Skeletal muscle tissue (tissue), 5 donors: ENCODE measurements around the gene BICD1. TPM values are rescaled to one million over a fixed set of nuclear protein-coding genes. Genes with fewer than 3 reads are reported as not detected.

Source experiments
- H3K27ac ChIP-seq: one replicate; pipeline ENCODE4 v1.7.0; 2013; ENCODE audit warnings: mild to moderate bottlenecking, low read depth, low read length, inconsistent platforms
- H3K27me3 ChIP-seq, 3 donors: one replicate each; pipeline ENCODE4 v1.7.0; 2013; ENCODE audit warnings: low read length in 3 of 3; ENCODE audit not compliant: control insufficient read depth in 3 of 3, insufficient read depth in 3 of 3
- H3K36me3 ChIP-seq, 3 donors: one replicate each; pipeline ENCODE4 v1.7.0; 2013; ENCODE audit warnings: low read length in 3 of 3; ENCODE audit not compliant: control insufficient read depth in 3 of 3, insufficient read depth in 3 of 3
- H3K4me1 ChIP-seq, 3 donors: one replicate each; pipeline ENCODE4 v1.7.0; 2013; ENCODE audit warnings: low read length in 3 of 3, mild to moderate bottlenecking in 3 of 3; ENCODE audit not compliant: control insufficient read depth in 3 of 3, insufficient read depth in 3 of 3
- H3K4me3 ChIP-seq, 3 donors: one replicate each; pipeline ENCODE4 v1.7.0; 2013; ENCODE audit warnings: low read length in 3 of 3
- H3K9ac ChIP-seq, 3 donors: one replicate each; pipeline ENCODE4 v1.7.0; 2013; ENCODE audit warnings: low read length in 3 of 3, mild to moderate bottlenecking in 3 of 3, moderate library complexity in 2 of 3, low read depth in 1 of 3
- H3K9me3 ChIP-seq, 3 donors: one replicate each; pipeline ENCODE4 v1.7.0; 2013; ENCODE audit warnings: low read length in 3 of 3; ENCODE audit not compliant: control insufficient read depth in 3 of 3
- small RNA-seq: library from RNA; depleted of rRNA; stranded (forward); fragments of <200 nt; gene quantifications from one replicate; pipeline ENCODE3, GENCODE V24; 2014
- total RNA-seq: library from RNA; depleted of rRNA; stranded (reverse); fragments of >200 nt; gene quantifications from one replicate; pipeline ENCODE4 v1.2.3, GENCODE V29; 2014
- donor health status: Osteomylitis.

BICD1 gene
- total RNA-seq, 1 donor from 2014 or later: 7.8 TPM

DNA sequence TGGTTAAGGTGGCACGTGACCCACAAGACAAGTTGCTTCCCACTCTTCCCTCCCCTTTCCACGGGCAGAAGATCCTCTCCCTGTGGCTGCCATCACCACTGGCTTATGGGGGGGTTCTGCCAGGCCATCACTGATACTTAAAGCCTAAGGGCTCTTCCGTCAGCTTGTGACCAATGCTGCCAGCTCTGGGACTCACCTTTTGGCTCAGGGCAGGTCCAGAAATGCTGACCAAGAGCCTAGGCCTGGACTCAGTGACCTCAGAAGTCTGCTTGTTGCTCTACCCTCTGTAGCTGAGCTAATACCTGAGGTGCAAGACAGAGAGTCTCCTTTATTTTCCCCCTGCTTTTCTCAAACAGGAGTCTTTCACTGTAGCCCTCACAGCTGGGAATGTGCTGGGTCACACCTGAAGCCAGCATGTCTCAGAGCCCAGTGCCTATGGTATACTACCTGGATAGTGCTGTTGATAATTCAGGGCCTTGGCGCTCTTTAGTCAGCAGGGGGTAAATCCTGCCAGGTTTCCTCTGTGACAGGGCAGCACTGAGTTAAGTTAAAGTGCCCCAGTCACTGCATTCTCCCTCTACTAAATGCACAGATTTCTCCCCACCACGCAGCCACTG lies 312.4 kb downstream of the BICD1 start:
- H3K4me1 ChIP-seq: peaks cover 0 to 10% (median 0%) of the 10 kb centered on the region in 3 donors
- no peak overlapping the region for H3K27ac ChIP-seq
- H3K36me3 ChIP-seq: no peaks in the 10 kb centered on the region

GRCh38 chr12:32419520-32419960 lies 312.9 kb downstream of the BICD1 start:
- Histone ChIP-seq H3K27ac (no peak overlapping the region), H3K9me3 (no peaks in the 10 kb centered on the region), H3K27me3 (no peaks in the 10 kb centered on the region), H3K9ac (no peak overlapping the region), H3K4me3 (no peak overlapping the region), H3K4me1 (peaks cover 0 to 10% (median 0%) of the 10 kb centered on the region in 3 donors), H3K36me3 (no peaks in the 10 kb centered on the region)

More for the DNA sequence above, 312.4 kb downstream of the BICD1 start:
- no peaks in the 10 kb centered on the region for H3K27me3 ChIP-seq
- no peak overlapping the region for H3K4me3 ChIP-seq
- H3K9ac ChIP-seq: no peak overlapping the region
- H3K9me3 ChIP-seq: no peaks in the 10 kb centered on the region

- H3K36me3 ChIP-seq: no peaks in the 10 kb centered on the region
- no peaks in the 10 kb centered on the region for H3K9me3 ChIP-seq
- H3K27me3 ChIP-seq: no peaks in the 10 kb centered on the region
- H3K4me1 ChIP-seq: peaks cover 0 to 10% (median 0%) of the 10 kb centered on the region in 3 donors
- H3K4me3 ChIP-seq: no peak overlapping the region
- H3K9ac ChIP-seq: no peak overlapping the region
- no peak overlapping the region for H3K27ac ChIP-seq
Observed at GRCh38 chr12:32420356-32420755, 313.7 kb downstream of the BICD1 start.

GRCh38 chr12:32423559-32423958 lies 316.9 kb downstream of the BICD1 start:
- Histone ChIP-seq H3K4me1 (peaks cover 0 to 10% (median 0%) of the 10 kb centered on the region in 3 donors), H3K27me3 (no peaks in the 10 kb centered on the region), H3K4me3 (no peak overlapping the region), H3K9ac (no peak overlapping the region), H3K36me3 (no peaks in the 10 kb centered on the region), H3K9me3 (no peaks in the 10 kb centered on the region), H3K27ac (no peak overlapping the region)

DNA sequence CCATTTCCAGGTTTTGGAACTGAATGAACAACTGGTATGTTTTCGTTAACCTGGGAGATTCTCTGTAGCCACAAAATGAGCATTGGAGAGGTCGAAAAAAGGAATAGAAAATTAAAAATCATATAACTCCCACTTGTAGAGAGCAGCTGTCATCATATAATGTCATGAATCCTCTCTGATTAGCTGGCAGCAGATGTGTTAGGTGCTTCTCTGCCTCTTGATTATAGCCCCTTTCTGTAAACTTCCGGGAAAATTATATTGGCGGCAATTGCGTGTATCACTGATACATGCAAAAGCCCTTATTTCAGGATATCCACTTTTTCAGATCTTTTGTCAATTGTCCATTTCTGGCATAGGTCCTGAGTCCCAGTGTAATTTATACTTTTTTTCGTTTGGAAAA lies 324.4 kb downstream of the BICD1 start:
- no peaks in the 10 kb centered on the region for H3K36me3 ChIP-seq
- H3K4me1 ChIP-seq: no peaks in the 10 kb centered on the region
- H3K27me3 ChIP-seq: no peaks in the 10 kb centered on the region
- no peak overlapping the region for H3K27ac ChIP-seq
- H3K9ac ChIP-seq: no peak overlapping the region
- H3K9me3 ChIP-seq: no peaks in the 10 kb centered on the region
- no peak overlapping the region for H3K4me3 ChIP-seq

Small RNA genes lying within 50 kb of the gene (small RNA-seq; reads per million reads assigned to genes)
- not detected for gene AC048344.2
- gene AC048344.3: not detected
- gene RF00019: not detected

Other genes starting within 250 kb of the BICD1 start
- 19.3 TPM for gene RESF1, start 147.4 kb upstream of the BICD1 start, total RNA-seq